HepG2 (cell line): ENCODE data around the gene RFX2.

ENCODE experiments used
- CEBPG ChIP-seq: IDR thresholded peaks from 2 replicates; pipeline ENCODE4 v1.6.1; 2016
- EP300 ChIP-seq, 3 experiments: sonication (generic) in 1 of 3; formaldehyde crosslinking in 1 of 3; IDR thresholded peaks; 2 replicates each; pipeline versions ENCODE4 v1.5.1 to v1.6.1; 2011 to 2020; ENCODE audit warnings: low read depth in 2 of 3, low read length in 2 of 3, borderline replicate concordance in 1 of 3, improper control_type of control experiment in 1 of 3, mild to moderate bottlenecking in 1 of 3, missing genetic modification reagents in 1 of 3, moderate library complexity in 1 of 3
- KDM1A ChIP-seq: IDR thresholded peaks from 2 replicates; pipeline ENCODE4 v1.6.1; 2016; ENCODE audit warnings: missing compliant biosample characterization
- RAD21 ChIP-seq: fragments of 450-650 bp; formaldehyde crosslinking; IDR thresholded peaks from 2 replicates; pipeline ENCODE4 v1.5.0; 2020; ENCODE audit warnings: mild to moderate bottlenecking
- RARA ChIP-seq: IDR thresholded peaks from 2 replicates; pipeline ENCODE4 v1.6.1; 2016; ENCODE audit warnings: missing genetic modification reagents, missing compliant biosample characterization
- SMC3 ChIP-seq: IDR thresholded peaks from 2 replicates; pipeline ENCODE4 v1.6.1; 2011; ENCODE audit warnings: low read length, improper control_type of control experiment
- TEAD2 ChIP-seq: sonication (generic); formaldehyde crosslinking; IDR thresholded peaks from 2 replicates; pipeline ENCODE4 v1.9.0; 2021; ENCODE audit warnings: missing genetic modification reagents
- ZFP36 ChIP-seq: fragments of 150-350 bp; IDR thresholded peaks from 2 replicates; pipeline ENCODE4 v1.6.1; 2018; ENCODE audit warnings: borderline replicate concordance, low read length, low read depth; ENCODE audit not compliant: partially characterized antibody
- ZFX ChIP-seq: sonication (generic); formaldehyde crosslinking; IDR thresholded peaks from 2 replicates; pipeline ENCODE4 v1.4.0; 2020; ENCODE audit warnings: mild to moderate bottlenecking, low read depth, missing genetic modification reagents, moderate library complexity
- ZNF207 ChIP-seq: fragments of 450-650 bp; IDR thresholded peaks from 2 replicates; pipeline ENCODE4 v1.6.1; 2016; ENCODE audit warnings: antibody characterized with exemption, borderline replicate concordance
- ZNF7 ChIP-seq: IDR thresholded peaks from 2 replicates; pipeline ENCODE4 v1.6.1; 2016; ENCODE audit warnings: missing biosample characterization, missing genetic modification reagents
- ZNF747 ChIP-seq: sonication (generic); formaldehyde crosslinking; IDR thresholded peaks from 2 replicates; pipeline ENCODE4 v1.8.1; 2023; ENCODE audit warnings: missing genetic modification reagents, mild to moderate bottlenecking, borderline replicate concordance

GRCh38 chr19:6007866-6008265, 102.4 kb downstream of the RFX2 start:
- TF ChIP-seq EP300 (IDR thresholded peaks at IDR 0.05; ENCODE audit: low read depth in 2 of 2, low read length in 2 of 2) (no peak), EP300 (CRISPR knock-in tag; IDR thresholded peaks at IDR 0.05; ENCODE audit: borderline replicate concordance) (no peak), ZNF7 (CRISPR knock-in tag) (no peak), ZNF207 (no peak), TEAD2 (CRISPR knock-in tag) (no peak), ZFP36 (no peak), CEBPG (no peak), RAD21 (CRISPR knock-in tag) (no peak), SMC3 (no peak), ZFX (CRISPR knock-in tag) (no peak), ZNF747 (CRISPR knock-in tag) (no peak), KDM1A (CRISPR knock-in tag) (no peak), RARA (CRISPR knock-in tag) (no peak)
